ENCODE measurements around the gene PSKH1.
A peak's percentile ranks its signal among the peaks of the same experiment; 100 is the strongest.
"Not testable (repeated sequence)": the region's sequence is repeated elsewhere in the genome, so short reads cannot be mapped to it uniquely, and the experiment has no call there.

Gene PSKH1

GRCh38 chr16:67968400-67969253 lies 75.6 kb downstream of the PSKH1 start, which contains the start of gene SLC12A4:
Gene SLC12A4 (minus strand): TSS chr16:67968637. CDS start chr16:67968553, 84 bp downstream.
- Histone ChIP-seq H3K4me1 (ENCODE audit: control insufficient read depth, insufficient read depth, low read length) (peaks cover 13% of the 10 kb centered on the region), H3K9me3 (ENCODE audit: control insufficient read depth, low read length) (no peaks in the 10 kb centered on the region), H3K27me3 (ENCODE audit: control insufficient read depth, insufficient read depth, low read length, poor library complexity, severe bottlenecking) (peaks cover 21% of the 10 kb centered on the region), H3K27ac (ENCODE audit: insufficient read depth, low read depth, low read length, poor library complexity, severe bottlenecking) (no peak within 1 kb of the TSS), H3K4me3 (ENCODE audit: insufficient read depth, low read depth, low read length) (peak within 1 kb of the TSS; percentile 60), H3K36me3 (ENCODE audit: control insufficient read depth, insufficient read depth, low read length) (no peaks in the 10 kb centered on the region)
- WGBS, 2 experiments = 20 to 21% methylated on average over 78 of the region's 78 CpGs

- WGBS, 2 experiments = 81 to 82% methylated on average over 40 of the region's 40 CpGs
- no peak overlapping the region for H3K4me3 ChIP-seq (ENCODE audit: insufficient read depth, low read depth, low read length)
- no peak overlapping the region for H3K27ac ChIP-seq (ENCODE audit: insufficient read depth, low read depth, low read length, poor library complexity, severe bottlenecking)
These were observed 76.4 kb downstream of the PSKH1 start for GRCh38 chr16:67969254-67970039.

GRCh38 chr16:67971111-67971510 lies 78.1 kb downstream of the PSKH1 start:
- Histone ChIP-seq H3K27me3 (ENCODE audit: control insufficient read depth, insufficient read depth, low read length, poor library complexity, severe bottlenecking) (peaks cover 21% of the 10 kb centered on the region), H3K4me3 (ENCODE audit: insufficient read depth, low read depth, low read length) (no peak overlapping the region), H3K27ac (ENCODE audit: insufficient read depth, low read depth, low read length, poor library complexity, severe bottlenecking) (no peak overlapping the region), H3K36me3 (ENCODE audit: control insufficient read depth, insufficient read depth, low read length) (no peaks in the 10 kb centered on the region), H3K4me1 (ENCODE audit: control insufficient read depth, insufficient read depth, low read length) (peaks cover 10% of the 10 kb centered on the region), H3K9me3 (ENCODE audit: control insufficient read depth, low read length) (no peaks in the 10 kb centered on the region)
- WGBS, 2 experiments = 93 to 94% methylated on average over 9 of the region's 9 CpGs

More at GRCh38 chr16:67969254-67970039, 76.4 kb downstream of the PSKH1 start:
- H3K27me3 ChIP-seq (ENCODE audit: control insufficient read depth, insufficient read depth, low read length, poor library complexity, severe bottlenecking) = peaks cover 21% of the 10 kb centered on the region
- H3K4me1 ChIP-seq (ENCODE audit: control insufficient read depth, insufficient read depth, low read length) = peaks cover 13% of the 10 kb centered on the region
- H3K9me3 ChIP-seq (ENCODE audit: control insufficient read depth, low read length) = no peaks in the 10 kb centered on the region
- H3K36me3 ChIP-seq (ENCODE audit: control insufficient read depth, insufficient read depth, low read length) = no peaks in the 10 kb centered on the region

- H3K36me3 ChIP-seq (ENCODE audit: control insufficient read depth, insufficient read depth, low read length); H3K4me3 ChIP-seq (ENCODE audit: insufficient read depth, low read depth, low read length); H3K4me1 ChIP-seq (ENCODE audit: control insufficient read depth, insufficient read depth, low read length); H3K9me3 ChIP-seq (ENCODE audit: control insufficient read depth, low read length); H3K27ac ChIP-seq (ENCODE audit: insufficient read depth, low read depth, low read length, poor library complexity, severe bottlenecking): not testable (repeated sequence)
- WGBS, 2 experiments = 88 to 91% methylated on average over 7 of the region's 7 CpGs
- H3K27me3 ChIP-seq (ENCODE audit: control insufficient read depth, insufficient read depth, low read length, poor library complexity, severe bottlenecking) = peaks cover 18% of the 10 kb centered on the region
These were observed 79.2 kb downstream of the PSKH1 start for GRCh38 chr16:67972285-67972684.

- WGBS, 2 experiments = 89 to 91% methylated on average over 14 of the region's 14 CpGs
- no peak overlapping the region for H3K4me3 ChIP-seq (ENCODE audit: insufficient read depth, low read depth, low read length)
- H3K27me3 ChIP-seq (ENCODE audit: control insufficient read depth, insufficient read depth, low read length, poor library complexity, severe bottlenecking) = no peaks in the 10 kb centered on the region
- H3K36me3 ChIP-seq (ENCODE audit: control insufficient read depth, insufficient read depth, low read length) = no peaks in the 10 kb centered on the region
- H3K4me1 ChIP-seq (ENCODE audit: control insufficient read depth, insufficient read depth, low read length) = no peaks in the 10 kb centered on the region
- H3K27ac ChIP-seq (ENCODE audit: insufficient read depth, low read depth, low read length, poor library complexity, severe bottlenecking) = no peak overlapping the region
- H3K9me3 ChIP-seq (ENCODE audit: control insufficient read depth, low read length) = no peaks in the 10 kb centered on the region
These were observed 82.5 kb downstream of the PSKH1 start for GRCh38 chr16:67975321-67976105.

- H3K27ac ChIP-seq (ENCODE audit: insufficient read depth, low read depth, low read length, poor library complexity, severe bottlenecking) = no peak overlapping the region
- H3K9me3 ChIP-seq (ENCODE audit: control insufficient read depth, low read length) = no peaks in the 10 kb centered on the region
- 90 to 92% methylated on average over 2 of the region's 2 CpGs for WGBS, 2 experiments
- no peaks in the 10 kb centered on the region for H3K36me3 ChIP-seq (ENCODE audit: control insufficient read depth, insufficient read depth, low read length)
- H3K4me1 ChIP-seq (ENCODE audit: control insufficient read depth, insufficient read depth, low read length) = no peaks in the 10 kb centered on the region
- H3K4me3 ChIP-seq (ENCODE audit: insufficient read depth, low read depth, low read length) = no peak overlapping the region
- H3K27me3 ChIP-seq (ENCODE audit: control insufficient read depth, insufficient read depth, low read length, poor library complexity, severe bottlenecking) = no peaks in the 10 kb centered on the region
These were observed 83.2 kb downstream of the PSKH1 start for GRCh38 chr16:67976205-67976604.

- Histone ChIP-seq H3K9me3 (ENCODE audit: control insufficient read depth, low read length) (no peaks in the 10 kb centered on the region), H3K27ac (ENCODE audit: insufficient read depth, low read depth, low read length, poor library complexity, severe bottlenecking) (no peak overlapping the region), H3K36me3 (ENCODE audit: control insufficient read depth, insufficient read depth, low read length) (no peaks in the 10 kb centered on the region), H3K27me3 (ENCODE audit: control insufficient read depth, insufficient read depth, low read length, poor library complexity, severe bottlenecking) (no peaks in the 10 kb centered on the region), H3K4me1 (ENCODE audit: control insufficient read depth, insufficient read depth, low read length) (no peaks in the 10 kb centered on the region), H3K4me3 (ENCODE audit: insufficient read depth, low read depth, low read length) (no peak overlapping the region)
- 74 to 78% methylated on average over 5 of the region's 5 CpGs for WGBS, 2 experiments
These were observed 84.0 kb downstream of the PSKH1 start for GRCh38 chr16:67977005-67977404.

GRCh38 chr16:67977469-67978227 lies 84.6 kb downstream of the PSKH1 start:
- no peak overlapping the region for H3K4me3 ChIP-seq (ENCODE audit: insufficient read depth, low read depth, low read length)
- no peaks in the 10 kb centered on the region for H3K4me1 ChIP-seq (ENCODE audit: control insufficient read depth, insufficient read depth, low read length)
- H3K36me3 ChIP-seq (ENCODE audit: control insufficient read depth, insufficient read depth, low read length) = no peaks in the 10 kb centered on the region
- H3K27ac ChIP-seq (ENCODE audit: insufficient read depth, low read depth, low read length, poor library complexity, severe bottlenecking) = no peak overlapping the region
- H3K9me3 ChIP-seq (ENCODE audit: control insufficient read depth, low read length) = no peaks in the 10 kb centered on the region
- H3K27me3 ChIP-seq (ENCODE audit: control insufficient read depth, insufficient read depth, low read length, poor library complexity, severe bottlenecking) = no peaks in the 10 kb centered on the region
- 83 to 85% methylated on average over 9 of the region's 9 CpGs for WGBS, 2 experiments

All from ectodermal cell (in vitro differentiated cells).